Activated T-cell treated with anti-CD3 and anti-CD28 coated beads, Interleukin-2, amount 50 U/mL, for 72 hours (primary cell): ENCODE results near the gene POTEI. TPM values are rescaled to one million over a fixed set of nuclear protein-coding genes. Genes with fewer than 3 reads are reported as not detected.
"Not testable (repeated sequence)": the region's sequence is repeated elsewhere in the genome, so short reads cannot be mapped to it uniquely, and the experiment has no call there.

ENCODE experiments used
- ATAC-seq, 2 donors: fragments of 150-1000 bp; cut with Tn5 transposase; replicated peaks in 1 of 2; 2 replicates each; pipeline ENCODE4 v1.10.0; 2021; ENCODE audit warnings: moderate library complexity in 2 of 2, mild to moderate bottlenecking in 1 of 2
- DNase-seq, 2 donors: peaks; one replicate each; pipeline ENCODE4 v3.0.0; 2021 to 2022; ENCODE audit warnings: mixed read lengths in 1 of 2
- H3K27ac Mint-ChIP-seq: one replicate; pipeline ENCODE4 v1.8.0; 2022; ENCODE audit warnings: mild to moderate bottlenecking, moderate library complexity, mixed read lengths
- H3K27me3 Mint-ChIP-seq: one replicate; pipeline ENCODE4 v1.8.0; 2022; ENCODE audit warnings: low read depth, mixed read lengths
- H3K36me3 Mint-ChIP-seq, 2 donors: one replicate each; pipeline ENCODE4 v1.8.0; 2022; ENCODE audit warnings: mixed read lengths in 2 of 2, mild to moderate bottlenecking in 1 of 2; ENCODE audit not compliant: insufficient read depth in 2 of 2
- H3K4me1 Mint-ChIP-seq: one replicate; pipeline ENCODE4 v1.8.0; 2022; ENCODE audit warnings: low read depth, mixed read lengths
- H3K4me3 Mint-ChIP-seq, 2 donors: one replicate each; pipeline ENCODE4 v1.8.0; 2022; ENCODE audit warnings: mild to moderate bottlenecking in 2 of 2, mixed read lengths in 2 of 2, moderate library complexity in 2 of 2
- H3K9me3 Mint-ChIP-seq, 2 donors: one replicate each; pipeline ENCODE4 v1.8.0; 2022; ENCODE audit warnings: mixed read lengths in 2 of 2
- total RNA-seq, 2 donors: library from RNA; stranded (reverse); gene quantifications; one replicate each; pipeline ENCODE4 v1.2.3, GENCODE V29; 2022

POTEI gene
- not detected for total RNA-seq

- ATAC-seq, H3K9me3 Mint-ChIP-seq, H3K36me3 Mint-ChIP-seq, H3K4me3 Mint-ChIP-seq, H3K27ac Mint-ChIP-seq, DNase-seq, H3K4me1 Mint-ChIP-seq, H3K27me3 Mint-ChIP-seq: not testable (repeated sequence)
These were observed at the start of gene POTEI for GRCh38 chr2:130509228-130509627. TSS of gene POTEI (minus strand) at chr2:130509328. CDS start at chr2:130509235, 93 bp downstream.

- not testable (repeated sequence) for H3K27ac Mint-ChIP-seq, DNase-seq, H3K27me3 Mint-ChIP-seq, H3K4me3 Mint-ChIP-seq, H3K9me3 Mint-ChIP-seq, ATAC-seq, H3K36me3 Mint-ChIP-seq, H3K4me1 Mint-ChIP-seq
These were observed 47.3 kb upstream of the POTEI start for GRCh38 chr2:130556441-130556840.

GRCh38 chr2:130554178-130554577 is 45.0 kb upstream of the POTEI start:
- not testable (repeated sequence) for H3K4me3 Mint-ChIP-seq

GRCh38 chr2:130549475-130549874 is 40.3 kb upstream of the POTEI start:
- ATAC-seq, H3K4me3 Mint-ChIP-seq, H3K9me3 Mint-ChIP-seq, H3K4me1 Mint-ChIP-seq, DNase-seq, H3K27ac Mint-ChIP-seq, H3K27me3 Mint-ChIP-seq, H3K36me3 Mint-ChIP-seq: not testable (repeated sequence)

More at GRCh38 chr2:130554178-130554577, 45.0 kb upstream of the POTEI start:
- H3K4me1 Mint-ChIP-seq, H3K36me3 Mint-ChIP-seq, ATAC-seq, H3K27me3 Mint-ChIP-seq, H3K27ac Mint-ChIP-seq, DNase-seq, H3K9me3 Mint-ChIP-seq: not testable (repeated sequence)

GRCh38 chr2:130548418-130548817 is 39.3 kb upstream of the POTEI start:
- H3K9me3 Mint-ChIP-seq, H3K4me3 Mint-ChIP-seq, H3K27me3 Mint-ChIP-seq, H3K4me1 Mint-ChIP-seq, H3K27ac Mint-ChIP-seq, ATAC-seq, H3K36me3 Mint-ChIP-seq, DNase-seq: not testable (repeated sequence)

- not testable (repeated sequence) for H3K27ac Mint-ChIP-seq, H3K4me1 Mint-ChIP-seq, H3K36me3 Mint-ChIP-seq, H3K27me3 Mint-ChIP-seq, H3K9me3 Mint-ChIP-seq, ATAC-seq, H3K4me3 Mint-ChIP-seq, DNase-seq
These were observed 35.9 kb upstream of the POTEI start for GRCh38 chr2:130544978-130545377.

GRCh38 chr2:130543785-130544528 is 34.8 kb upstream of the POTEI start:
- not testable (repeated sequence) for H3K27me3 Mint-ChIP-seq

GRCh38 chr2:130542789-130543188 is 33.7 kb upstream of the POTEI start:
- H3K4me3 Mint-ChIP-seq, ATAC-seq, DNase-seq: not testable (repeated sequence)

More at GRCh38 chr2:130543785-130544528, 34.8 kb upstream of the POTEI start:
- peak in 1 of 2 donors; percentile 17 for ATAC-seq
- H3K27ac Mint-ChIP-seq, H3K4me3 Mint-ChIP-seq, DNase-seq, H3K9me3 Mint-ChIP-seq, H3K36me3 Mint-ChIP-seq, H3K4me1 Mint-ChIP-seq: not testable (repeated sequence)

GRCh38 chr2:130538271-130538670 is 29.1 kb upstream of the POTEI start:
- not testable (repeated sequence) for H3K4me3 Mint-ChIP-seq

More at GRCh38 chr2:130542789-130543188, 33.7 kb upstream of the POTEI start:
- H3K4me1 Mint-ChIP-seq, H3K36me3 Mint-ChIP-seq, H3K27ac Mint-ChIP-seq, H3K9me3 Mint-ChIP-seq, H3K27me3 Mint-ChIP-seq: not testable (repeated sequence)

GRCh38 chr2:130536654-130537053 is 27.5 kb upstream of the POTEI start:
- H3K36me3 Mint-ChIP-seq, ATAC-seq, H3K4me1 Mint-ChIP-seq, H3K9me3 Mint-ChIP-seq, H3K27me3 Mint-ChIP-seq, H3K4me3 Mint-ChIP-seq, H3K27ac Mint-ChIP-seq, DNase-seq: not testable (repeated sequence)

More at GRCh38 chr2:130538271-130538670, 29.1 kb upstream of the POTEI start:
- DNase-seq, H3K9me3 Mint-ChIP-seq, ATAC-seq, H3K36me3 Mint-ChIP-seq, H3K27ac Mint-ChIP-seq, H3K4me1 Mint-ChIP-seq, H3K27me3 Mint-ChIP-seq: not testable (repeated sequence)

- not testable (repeated sequence) for H3K4me3 Mint-ChIP-seq, H3K27ac Mint-ChIP-seq, H3K9me3 Mint-ChIP-seq, H3K27me3 Mint-ChIP-seq, H3K36me3 Mint-ChIP-seq, DNase-seq, H3K4me1 Mint-ChIP-seq
- peak; percentile 30 to 46 for ATAC-seq
These were observed 22.5 kb upstream of the POTEI start for GRCh38 chr2:130531672-130532071.

GRCh38 chr2:130531225-130531624 is 22.1 kb upstream of the POTEI start:
- ATAC-seq = peak; percentile 99 to 100
- H3K36me3 Mint-ChIP-seq = not testable (repeated sequence)

GRCh38 chr2:130530212-130530611 is 21.1 kb upstream of the POTEI start:
- not testable (repeated sequence) for ATAC-seq, DNase-seq, H3K4me3 Mint-ChIP-seq, H3K36me3 Mint-ChIP-seq, H3K27ac Mint-ChIP-seq, H3K4me1 Mint-ChIP-seq, H3K9me3 Mint-ChIP-seq, H3K27me3 Mint-ChIP-seq

More at GRCh38 chr2:130531225-130531624, 22.1 kb upstream of the POTEI start:
- H3K27me3 Mint-ChIP-seq, H3K27ac Mint-ChIP-seq, H3K4me3 Mint-ChIP-seq, H3K4me1 Mint-ChIP-seq, DNase-seq, H3K9me3 Mint-ChIP-seq: not testable (repeated sequence)

GRCh38 chr2:130529545-130529944 is 20.4 kb upstream of the POTEI start:
- not testable (repeated sequence) for H3K27ac Mint-ChIP-seq, H3K9me3 Mint-ChIP-seq, DNase-seq, ATAC-seq, H3K27me3 Mint-ChIP-seq, H3K4me3 Mint-ChIP-seq, H3K36me3 Mint-ChIP-seq, H3K4me1 Mint-ChIP-seq
